ENCODE results near the gene SLC2A9. TPM values are rescaled to one million over a fixed set of nuclear protein-coding genes. Genes with fewer than 3 reads are reported as not detected.

Gene SLC2A9
- total RNA-seq, 6 donors from 2014 or later: 5.4 to 25.1 (median 13.0) TPM

GRCh38 chr4:9996319-9997110, 24.8 kb downstream of the SLC2A9 start:
- H3K4me3 ChIP-seq: no peak overlapping the region
- ATAC-seq (ENCODE audit: low FRiP score in 2 of 2) (no peak), DNase-seq (no peak)
- peak overlapping the region in 2 of 4 donors; percentile 24 to 42 for H3K27ac ChIP-seq
- no peaks in the 10 kb centered on the region for H3K27me3 ChIP-seq
- no peaks in the 10 kb centered on the region for H3K9me3 ChIP-seq
- WGBS, 2 donors: 54 to 55% methylated on average over 6 of the region's 6 CpGs
- peaks cover 6 to 8% (median 7%) of the 10 kb centered on the region in 4 donors for H3K4me1 ChIP-seq
- no peaks in the 10 kb centered on the region for H3K36me3 ChIP-seq
- TF ChIP-seq EP300 (IDR thresholded peaks at IDR 0.05): peak in 1 of 4 donors; percentile 2
- TF ChIP-seq POLR2AphosphoS5 (IDR thresholded peaks at IDR 0.05): no peak
- TF ChIP-seq POLR2A (IDR thresholded peaks at IDR 0.05): no peak
- TF ChIP-seq, protein P1, sequence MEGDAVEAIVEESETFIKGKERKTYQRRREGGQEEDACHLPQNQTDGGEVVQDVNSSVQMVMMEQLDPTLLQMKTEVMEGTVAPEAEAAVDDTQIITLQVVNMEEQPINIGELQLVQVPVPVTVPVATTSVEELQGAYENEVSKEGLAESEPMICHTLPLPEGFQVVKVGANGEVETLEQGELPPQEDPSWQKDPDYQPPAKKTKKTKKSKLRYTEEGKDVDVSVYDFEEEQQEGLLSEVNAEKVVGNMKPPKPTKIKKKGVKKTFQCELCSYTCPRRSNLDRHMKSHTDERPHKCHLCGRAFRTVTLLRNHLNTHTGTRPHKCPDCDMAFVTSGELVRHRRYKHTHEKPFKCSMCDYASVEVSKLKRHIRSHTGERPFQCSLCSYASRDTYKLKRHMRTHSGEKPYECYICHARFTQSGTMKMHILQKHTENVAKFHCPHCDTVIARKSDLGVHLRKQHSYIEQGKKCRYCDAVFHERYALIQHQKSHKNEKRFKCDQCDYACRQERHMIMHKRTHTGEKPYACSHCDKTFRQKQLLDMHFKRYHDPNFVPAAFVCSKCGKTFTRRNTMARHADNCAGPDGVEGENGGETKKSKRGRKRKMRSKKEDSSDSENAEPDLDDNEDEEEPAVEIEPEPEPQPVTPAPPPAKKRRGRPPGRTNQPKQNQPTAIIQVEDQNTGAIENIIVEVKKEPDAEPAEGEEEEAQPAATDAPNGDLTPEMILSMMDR (IDR thresholded peaks at IDR 0.05): no peak

DNA sequence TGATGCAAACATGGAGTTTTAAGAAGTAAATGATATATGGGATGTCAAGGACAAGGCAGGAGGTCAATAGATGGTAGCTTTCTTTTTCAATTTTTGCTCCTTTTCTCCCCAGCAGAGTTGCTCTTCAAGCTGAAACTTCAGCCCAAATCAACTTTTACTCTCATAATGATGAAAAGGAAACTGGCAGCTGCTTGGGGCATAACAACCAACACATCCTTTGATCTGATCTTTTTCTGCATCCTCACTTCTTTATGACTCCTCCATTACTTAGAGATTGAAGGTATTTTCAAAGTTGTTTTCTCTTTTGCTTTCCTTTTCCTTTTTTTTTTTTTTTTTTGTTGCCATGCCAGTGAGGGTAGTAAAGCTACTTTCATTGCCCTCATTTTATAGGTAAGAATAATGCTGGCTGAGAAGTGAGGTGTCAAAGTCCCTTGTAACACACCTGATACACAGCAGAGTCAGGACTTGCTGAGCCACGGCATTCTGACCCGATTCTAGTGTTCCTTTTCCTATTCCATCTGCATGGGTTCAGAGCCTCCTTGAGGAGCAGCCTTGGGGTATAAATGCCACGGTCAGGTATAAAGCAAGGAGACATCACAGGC, 26.9 kb downstream of the SLC2A9 start:
- TF ChIP-seq POLR2A (IDR thresholded peaks at IDR 0.05): no peak
- TF ChIP-seq POLR2AphosphoS5 (IDR thresholded peaks at IDR 0.05): no peak
- TF ChIP-seq, protein P1 (IDR thresholded peaks at IDR 0.05): no peak
- TF ChIP-seq EP300 (IDR thresholded peaks at IDR 0.05): no peak
- no peak for ATAC-seq (ENCODE audit: low FRiP score in 2 of 2)

GRCh38 chr4:9989918-9990635, 31.2 kb downstream of the SLC2A9 start:
- no peak overlapping the region for H3K27ac ChIP-seq
- peaks cover 0 to 5% (median 0%) of the 10 kb centered on the region in 4 donors for H3K4me1 ChIP-seq
- no peaks in the 10 kb centered on the region for H3K27me3 ChIP-seq
- H3K36me3 ChIP-seq: peaks cover 0 to 3% (median 0%) of the 10 kb centered on the region in 4 donors
- TF ChIP-seq POLR2A (IDR thresholded peaks at IDR 0.05) (no peak), POLR2AphosphoS5 (IDR thresholded peaks at IDR 0.05) (no peak), EP300 (IDR thresholded peaks at IDR 0.05) (no peak)
- TF ChIP-seq, protein P1 (IDR thresholded peaks at IDR 0.05): no peak
- DNase-seq (no peak), ATAC-seq (ENCODE audit: low FRiP score in 2 of 2) (no peak)
- no peaks in the 10 kb centered on the region for H3K9me3 ChIP-seq
- WGBS, 2 donors: 83 to 88% methylated on average over 10 of the region's 10 CpGs
- H3K4me3 ChIP-seq: no peak overlapping the region

More for the DNA sequence above, 26.9 kb downstream of the SLC2A9 start:
- H3K9me3 ChIP-seq: no peaks in the 10 kb centered on the region
- 93 to 100% methylated on average over 3 of the region's 3 CpGs for WGBS, 2 donors
- H3K27ac ChIP-seq: no peak overlapping the region
- peaks cover 6 to 8% (median 7%) of the 10 kb centered on the region in 4 donors for H3K4me1 ChIP-seq
- no peak overlapping the region for H3K4me3 ChIP-seq
- H3K36me3 ChIP-seq: no peaks in the 10 kb centered on the region
- DNase-seq: no peak
- no peaks in the 10 kb centered on the region for H3K27me3 ChIP-seq

DNA sequence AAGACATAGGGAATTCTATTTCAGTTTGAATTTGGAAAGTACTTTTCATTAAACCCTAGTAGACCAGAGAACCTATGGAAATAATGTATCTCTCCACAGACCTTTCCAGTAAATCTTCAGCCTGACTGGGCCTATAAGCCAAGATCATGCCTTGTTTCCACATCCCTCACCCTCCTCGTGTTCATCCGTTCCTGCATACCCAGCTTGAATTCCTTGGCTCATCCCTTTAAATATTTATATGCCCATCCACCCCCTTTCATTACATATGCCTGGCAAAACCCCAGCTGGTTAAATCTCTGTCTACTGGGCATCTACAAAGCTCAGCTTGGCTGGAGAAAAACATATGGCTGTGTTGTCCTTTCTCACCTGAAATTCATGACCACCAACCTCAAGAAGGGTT, 32.4 kb downstream of the SLC2A9 start:
- DNase-seq (no peak), ATAC-seq (ENCODE audit: low FRiP score in 2 of 2) (no peak)
- H3K27ac ChIP-seq: peak overlapping the region in 1 of 4 donors; percentile 18
- WGBS, 2 donors: 60 to 69% methylated on average over 2 of the region's 2 CpGs
- peaks cover 0 to 5% (median 0%) of the 10 kb centered on the region in 4 donors for H3K4me1 ChIP-seq
- H3K4me3 ChIP-seq: no peak overlapping the region
- H3K27me3 ChIP-seq: no peaks in the 10 kb centered on the region
- no peaks in the 10 kb centered on the region for H3K9me3 ChIP-seq
- H3K36me3 ChIP-seq: peaks cover 0 to 3% (median 0%) of the 10 kb centered on the region in 4 donors
- TF ChIP-seq, protein P1 (IDR thresholded peaks at IDR 0.05): no peak
